22Rv1 (cell line): ENCODE data around the gene WDFY2.

Experiments used
- H3K27ac ChIP-seq: fragments of 450-650 bp; 2 replicates; pipeline ENCODE4 v1.5.1; 2017
- CTCF ChIP-seq: fragments of 450-650 bp; IDR thresholded peaks from 2 replicates; pipeline ENCODE4 v1.5.1; 2017; ENCODE audit warnings: mild to moderate bottlenecking
- ZFX ChIP-seq: fragments of 450-650 bp; IDR thresholded peaks from 2 replicates; pipeline ENCODE4 v1.6.1; 2017; ENCODE audit warnings: antibody characterized with exemption, borderline replicate concordance

WDFY2 gene

GRCh38 chr13:51595416-51595815 is 11.2 kb downstream of the WDFY2 start:
- TF ChIP-seq ZFX = no peak
- TF ChIP-seq CTCF = no peak
- H3K27ac ChIP-seq = no peak overlapping the region

GRCh38 chr13:51596541-51596940 is 12.3 kb downstream of the WDFY2 start:
- TF ChIP-seq CTCF = no peak
- TF ChIP-seq ZFX = no peak
- no peak overlapping the region for H3K27ac ChIP-seq

GRCh38 chr13:51599444-51600176 is 15.3 kb downstream of the WDFY2 start:
- no peak overlapping the region for H3K27ac ChIP-seq
- TF ChIP-seq ZFX = no peak
- no peak for TF ChIP-seq CTCF

- TF ChIP-seq ZFX (no peak), CTCF (no peak)
- H3K27ac ChIP-seq = no peak overlapping the region
Measured at GRCh38 chr13:51600703-51601102, 16.4 kb downstream of the WDFY2 start.

- H3K27ac ChIP-seq = no peak overlapping the region
- TF ChIP-seq ZFX = no peak
- TF ChIP-seq CTCF = no peak
Measured at GRCh38 chr13:51601601-51602565, 17.6 kb downstream of the WDFY2 start.

- H3K27ac ChIP-seq = no peak overlapping the region
- no peak for TF ChIP-seq CTCF
- no peak for TF ChIP-seq ZFX
Measured at GRCh38 chr13:51603716-51604115, 19.5 kb downstream of the WDFY2 start.

- TF ChIP-seq ZFX (no peak), CTCF (no peak)
Measured at GRCh38 chr13:51605698-51606097, 21.4 kb downstream of the WDFY2 start.

More at GRCh38 chr13:51605698-51606097, 21.4 kb downstream of the WDFY2 start:
- no peak overlapping the region for H3K27ac ChIP-seq
